ENCODE data around the gene RALY.

Gene RALY

DNA sequence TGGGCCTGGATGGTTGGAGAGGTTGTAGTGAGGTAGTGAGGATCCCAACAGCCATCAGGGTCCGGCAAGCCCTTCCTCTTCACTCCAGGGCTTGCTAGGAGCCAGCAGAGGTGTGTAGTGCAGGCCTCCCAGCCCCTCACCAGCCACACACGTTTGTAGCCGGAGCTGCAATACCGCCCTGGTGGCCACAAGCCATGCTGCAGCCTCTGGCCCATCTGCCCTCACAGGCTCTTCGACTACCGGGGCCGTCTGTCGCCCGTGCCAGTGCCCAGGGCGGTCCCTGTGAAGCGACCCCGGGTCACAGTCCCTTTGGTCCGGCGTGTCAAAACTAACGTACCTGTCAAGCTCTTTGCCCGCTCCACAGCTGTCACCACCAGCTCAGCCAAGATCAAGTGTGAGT, 81.9 kb downstream of the RALY start:
- DNase-seq (ENCODE audit: low read depth in 1 of 2, low spot score in 1 of 2), result no peak

DNA sequence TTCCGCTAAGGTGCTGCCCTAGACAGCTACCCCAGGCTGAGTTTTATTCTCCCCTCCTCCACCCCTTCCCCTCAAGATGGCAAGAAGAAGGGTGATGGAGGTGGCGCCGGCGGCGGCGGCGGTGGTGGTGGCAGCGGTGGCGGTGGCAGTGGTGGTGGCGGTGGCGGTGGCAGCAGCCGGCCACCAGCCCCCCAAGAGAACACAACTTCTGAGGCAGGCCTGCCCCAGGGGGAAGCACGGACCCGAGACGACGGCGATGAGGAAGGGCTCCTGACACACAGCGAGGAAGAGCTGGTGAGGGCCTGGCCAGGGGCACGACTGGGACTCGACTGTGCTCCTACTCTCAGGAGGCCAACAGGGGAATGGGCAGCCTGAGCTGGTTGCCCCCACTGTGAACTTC, 83.2 kb downstream of the RALY start:
- DNase-seq (ENCODE audit: low read depth in 1 of 2, low spot score in 1 of 2), result no peak

DNA sequence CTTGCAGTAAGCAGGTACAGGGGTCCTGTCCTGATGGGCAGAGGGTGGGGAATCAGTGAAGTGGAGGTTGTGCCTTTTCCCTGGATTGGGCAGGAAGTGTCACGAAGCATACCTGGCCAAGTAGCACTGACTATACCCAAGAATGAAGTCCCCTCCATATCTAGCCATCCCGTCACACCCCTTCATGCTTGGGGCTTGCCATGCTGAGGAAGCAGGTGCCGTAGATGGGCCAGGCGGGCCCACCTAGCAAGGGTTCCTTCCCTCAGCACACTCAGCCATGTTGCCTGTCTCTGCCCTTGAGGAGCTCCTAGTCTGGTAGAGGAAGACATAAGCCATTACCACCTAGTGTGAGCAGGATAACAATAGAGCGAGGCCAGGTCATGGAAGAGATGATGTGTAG, 84.8 kb downstream of the RALY start:
- no peak for DNase-seq (ENCODE audit: low read depth in 1 of 2, low spot score in 1 of 2)

DNA sequence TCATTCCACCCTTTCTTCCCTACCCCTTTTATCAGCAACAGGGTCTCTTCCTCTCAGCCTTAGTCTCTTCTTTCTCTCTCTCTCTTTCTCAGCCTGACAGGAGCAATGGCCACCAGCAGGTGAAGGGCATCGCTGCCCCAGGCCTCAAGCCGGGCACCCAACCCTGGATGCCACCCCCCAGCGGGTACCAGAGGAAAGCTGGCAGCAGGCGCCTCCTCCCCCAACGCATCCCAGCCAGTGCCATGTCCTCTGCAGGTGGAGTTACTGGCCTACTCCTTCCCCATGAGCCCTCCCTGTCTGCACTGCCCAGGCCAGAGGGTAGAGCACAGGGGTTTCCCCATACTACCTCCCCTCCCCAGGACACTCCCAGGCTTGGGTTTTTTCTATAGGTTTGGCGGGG, 86.1 kb downstream of the RALY start:
- DNase-seq (ENCODE audit: low read depth in 1 of 2, low spot score in 1 of 2), result no peak

DNA sequence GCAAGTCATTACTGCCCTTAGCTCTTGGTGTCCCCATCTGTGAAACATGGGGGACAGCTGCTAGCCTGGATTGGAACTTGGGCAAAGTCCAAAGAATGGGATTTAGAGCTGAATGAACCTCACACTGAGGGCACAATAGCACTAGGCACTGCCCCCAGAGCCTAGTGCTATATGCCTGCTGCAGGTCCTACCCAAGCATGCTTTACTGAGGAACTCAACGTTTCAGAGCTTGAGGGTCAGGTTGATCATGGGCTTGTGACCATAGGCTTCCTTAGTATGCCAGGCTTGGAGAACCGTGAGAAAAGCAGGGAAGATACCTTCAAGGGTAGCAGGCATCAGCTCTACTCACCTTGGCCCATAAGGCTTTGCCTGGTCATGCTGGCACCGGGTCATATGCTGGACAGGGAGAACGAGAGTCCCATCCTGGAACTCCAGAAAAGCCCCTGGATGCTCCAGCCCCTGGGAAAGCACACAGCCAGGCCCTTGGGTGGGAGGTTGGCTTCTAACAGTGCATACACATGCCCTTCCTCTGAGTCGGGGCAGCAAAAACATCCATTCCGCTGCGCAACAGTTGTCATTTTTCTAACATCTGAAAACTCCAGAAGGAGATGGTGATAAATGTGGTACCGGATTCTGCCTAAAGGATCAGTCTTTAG, 88.6 kb downstream of the RALY start:
- no peak for DNase-seq (ENCODE audit: low read depth in 1 of 2, low spot score in 1 of 2)

DNA sequence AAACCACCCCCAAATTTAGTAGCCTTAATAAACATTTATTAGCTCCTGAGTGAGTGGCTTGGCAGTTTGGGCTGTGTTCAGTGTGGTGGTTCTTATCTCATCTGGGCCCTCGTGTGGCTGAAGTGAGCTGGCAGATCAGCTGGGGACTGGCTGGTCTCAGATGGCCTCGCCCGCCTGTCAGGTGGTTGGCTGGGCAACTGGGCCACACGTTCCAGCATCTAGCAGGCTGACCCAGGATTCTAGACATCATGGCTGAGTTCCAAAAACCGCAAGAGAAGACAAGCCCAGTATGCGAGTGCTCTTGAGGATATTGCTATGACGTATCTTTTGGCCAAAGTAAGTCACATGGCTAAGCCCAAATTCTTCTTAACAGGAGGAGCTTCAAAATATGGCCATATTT, 89.4 kb downstream of the RALY start:
- DNase-seq (ENCODE audit: low read depth in 1 of 2, low spot score in 1 of 2), result no peak

DNA sequence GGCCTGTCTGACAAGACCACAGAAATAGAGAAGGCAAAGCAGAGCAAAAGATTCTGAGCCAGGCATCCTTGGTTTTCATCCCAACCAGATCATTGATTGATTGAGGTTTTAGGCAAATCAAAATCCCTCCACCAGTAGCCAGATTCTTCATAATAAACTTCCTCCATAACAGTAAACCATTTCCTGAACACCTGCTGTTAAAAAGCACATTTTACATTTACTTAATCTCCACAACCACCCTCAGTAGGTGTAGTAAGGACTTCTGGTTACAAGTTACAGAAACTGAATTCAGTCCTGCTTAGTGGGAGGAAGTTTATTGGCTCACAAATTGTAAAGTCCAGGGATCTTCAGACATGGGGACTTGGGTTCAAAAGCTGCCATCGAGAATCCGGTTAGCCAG, 90.1 kb downstream of the RALY start:
- DNase-seq (ENCODE audit: low read depth in 1 of 2, low spot score in 1 of 2), result no peak

DNA sequence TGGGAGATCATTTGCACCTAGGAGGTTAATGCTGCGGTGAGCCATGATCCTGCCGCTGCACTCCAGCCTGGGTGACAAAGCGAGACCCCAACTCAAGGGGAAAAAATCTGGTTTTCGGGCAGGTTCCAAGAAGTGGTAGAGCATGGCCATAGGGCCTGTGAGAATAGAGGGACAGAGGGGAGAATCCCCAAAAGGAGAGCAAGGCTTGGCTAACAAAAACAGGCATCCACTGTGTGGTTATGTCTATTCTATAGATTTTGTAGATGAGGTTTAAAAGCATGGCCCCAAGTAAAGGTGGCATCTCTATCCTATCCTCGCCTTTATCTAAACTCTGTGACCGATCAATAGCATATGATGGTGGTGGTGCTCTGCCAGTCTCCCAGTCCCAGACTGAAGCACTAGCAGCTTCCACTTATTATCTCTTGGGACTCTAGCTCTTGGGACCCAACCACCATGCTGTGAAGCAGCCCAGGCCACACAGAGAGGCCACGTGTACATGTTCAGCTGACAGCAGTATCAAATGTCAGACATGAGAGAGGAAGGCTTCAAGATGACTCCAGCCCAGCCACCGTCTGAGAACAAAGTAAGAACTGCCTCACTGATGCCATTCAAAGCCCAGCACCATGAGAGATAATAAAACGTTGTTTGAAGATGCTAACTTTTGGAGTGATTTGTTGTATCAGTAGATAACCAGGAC, 90.7 kb downstream of the RALY start:
- no peak for DNase-seq (ENCODE audit: low read depth in 1 of 2, low spot score in 1 of 2)

DNA sequence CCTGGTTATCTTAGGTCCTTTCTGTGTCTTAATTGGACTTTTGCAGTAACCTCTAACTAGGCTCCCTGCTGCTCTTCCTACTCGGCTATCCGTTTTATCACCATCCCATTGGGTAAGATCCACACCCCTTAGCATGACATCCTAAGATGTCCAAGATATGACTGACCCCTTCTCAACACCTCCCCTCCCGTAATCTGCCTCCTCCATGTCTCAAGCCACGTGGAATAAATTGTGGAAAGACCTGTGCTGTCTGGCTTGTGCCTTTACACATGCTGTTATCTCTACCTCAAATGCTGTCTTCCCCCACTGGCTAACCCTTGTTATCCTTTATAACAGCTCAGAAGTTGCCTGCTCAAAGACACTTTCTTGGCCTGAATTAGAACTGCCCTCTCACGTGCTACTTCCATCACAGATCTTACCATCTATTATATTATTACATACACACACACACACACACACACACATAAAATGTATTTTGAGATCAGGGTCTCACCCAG, 91.9 kb downstream of the RALY start:
- DNase-seq (ENCODE audit: low read depth in 1 of 2, low spot score in 1 of 2), result no peak

DNA sequence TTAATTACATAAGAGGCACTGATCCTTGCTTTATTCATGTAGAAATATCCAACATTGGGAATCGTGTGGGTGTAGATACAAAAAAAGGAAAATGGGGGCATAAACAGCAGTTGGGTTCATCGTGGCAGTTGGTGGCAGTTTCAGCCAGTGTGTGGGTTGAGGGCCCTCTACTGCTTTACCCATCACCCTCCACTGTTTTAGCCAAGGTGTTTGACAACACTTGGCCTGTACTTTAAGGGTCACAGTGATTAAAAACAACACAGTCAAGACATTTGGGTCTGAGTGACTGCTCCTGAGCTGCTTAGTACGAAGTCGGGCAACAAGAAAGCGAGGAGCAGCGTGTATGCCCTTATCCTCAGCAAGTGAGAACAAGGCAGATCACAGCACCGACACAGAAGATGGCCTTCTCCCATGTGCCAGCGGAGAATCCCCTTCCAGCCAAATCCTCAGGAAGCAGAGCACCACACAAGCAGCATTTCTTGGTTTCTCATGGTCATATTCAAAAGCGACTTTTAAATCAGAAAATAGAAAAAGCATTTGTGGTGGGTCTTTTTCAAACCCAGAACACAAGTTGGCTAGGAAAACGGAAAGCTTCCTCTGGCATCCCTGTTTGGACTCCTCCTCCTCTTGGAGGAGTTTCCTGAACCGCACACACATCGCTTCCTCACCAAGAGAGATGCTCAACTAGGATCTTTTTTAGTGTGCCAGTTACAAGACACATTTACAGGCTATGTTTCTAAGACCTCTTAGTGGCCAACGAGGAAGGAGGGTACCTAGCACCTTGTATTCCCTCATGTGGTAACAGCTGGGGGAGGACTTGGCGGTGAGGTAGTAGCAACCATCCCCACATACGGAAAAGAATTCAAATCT, 94.8 kb downstream of the RALY start:
- DNase-seq (ENCODE audit: low read depth in 1 of 2, low spot score in 1 of 2), result no peak

DNA sequence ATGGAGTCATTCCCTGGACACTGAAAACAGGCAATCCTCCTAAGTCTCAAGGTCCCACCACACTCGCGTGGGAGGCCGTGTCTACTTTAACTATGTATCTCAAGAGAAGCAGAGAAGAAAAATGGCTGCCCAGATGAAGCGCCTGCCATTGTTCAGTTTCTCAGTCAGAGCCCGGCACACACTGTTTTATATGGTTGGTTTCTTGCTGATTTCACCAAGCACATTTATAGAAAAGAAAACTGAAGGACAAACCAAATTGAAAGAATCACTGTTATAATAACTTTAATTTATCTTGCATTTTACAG, 95.4 kb downstream of the RALY start:
- no peak for DNase-seq (ENCODE audit: low read depth in 1 of 2, low spot score in 1 of 2)

DNA sequence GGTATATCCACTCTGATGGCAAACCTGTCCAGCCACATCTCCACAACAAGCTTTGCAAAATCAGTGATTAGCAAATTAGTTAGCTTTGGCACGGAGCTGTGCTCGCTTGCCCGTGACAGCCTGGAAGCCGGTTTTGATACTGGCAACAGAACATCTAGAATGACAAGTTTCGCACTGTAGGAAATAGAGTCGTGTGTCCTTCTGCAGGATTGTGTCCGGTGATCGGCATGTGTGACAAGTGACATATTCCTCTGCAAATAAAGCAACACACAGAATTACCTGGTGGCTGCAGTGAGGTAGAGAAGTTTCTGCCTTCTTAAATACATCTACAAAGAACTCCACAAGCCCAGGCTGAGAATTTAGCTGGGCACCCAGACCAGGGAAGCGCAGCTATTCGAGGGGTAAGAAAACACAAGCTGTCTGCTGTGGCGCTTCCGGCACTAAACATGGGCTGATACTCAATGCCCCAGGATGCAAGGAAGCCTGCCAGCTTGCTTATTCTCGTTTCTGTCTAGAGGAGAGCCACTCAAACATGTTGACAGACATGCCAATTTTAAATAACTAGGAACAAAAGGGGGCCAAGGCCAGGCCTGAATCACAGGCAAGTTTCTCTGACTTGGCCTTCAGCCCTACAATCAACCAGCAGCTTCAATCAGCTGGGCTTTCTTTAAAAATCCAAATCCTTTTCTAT, 96.1 kb downstream of the RALY start:
- no peak for DNase-seq (ENCODE audit: low read depth in 1 of 2, low spot score in 1 of 2)

DNA sequence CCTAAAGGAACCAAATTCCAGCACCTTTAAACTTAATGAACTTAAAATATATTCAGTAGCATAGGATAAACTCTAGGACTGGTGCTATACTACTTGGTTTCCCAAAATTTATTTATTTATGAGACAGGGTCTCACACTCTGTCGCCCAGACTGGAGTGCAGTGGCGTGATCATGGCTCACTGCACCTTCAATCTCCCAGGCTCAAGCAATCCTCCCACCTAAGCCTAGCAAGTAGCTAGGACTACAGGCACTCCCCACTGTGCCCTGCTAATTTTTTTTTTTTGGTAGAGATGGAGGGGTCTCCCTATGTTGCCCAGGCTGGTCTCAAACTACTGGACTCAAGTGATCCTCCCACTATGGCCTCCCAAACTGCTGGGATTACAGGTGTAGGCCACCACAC, 96.9 kb downstream of the RALY start:
- no peak for DNase-seq (ENCODE audit: low read depth in 1 of 2, low spot score in 1 of 2)

DNA sequence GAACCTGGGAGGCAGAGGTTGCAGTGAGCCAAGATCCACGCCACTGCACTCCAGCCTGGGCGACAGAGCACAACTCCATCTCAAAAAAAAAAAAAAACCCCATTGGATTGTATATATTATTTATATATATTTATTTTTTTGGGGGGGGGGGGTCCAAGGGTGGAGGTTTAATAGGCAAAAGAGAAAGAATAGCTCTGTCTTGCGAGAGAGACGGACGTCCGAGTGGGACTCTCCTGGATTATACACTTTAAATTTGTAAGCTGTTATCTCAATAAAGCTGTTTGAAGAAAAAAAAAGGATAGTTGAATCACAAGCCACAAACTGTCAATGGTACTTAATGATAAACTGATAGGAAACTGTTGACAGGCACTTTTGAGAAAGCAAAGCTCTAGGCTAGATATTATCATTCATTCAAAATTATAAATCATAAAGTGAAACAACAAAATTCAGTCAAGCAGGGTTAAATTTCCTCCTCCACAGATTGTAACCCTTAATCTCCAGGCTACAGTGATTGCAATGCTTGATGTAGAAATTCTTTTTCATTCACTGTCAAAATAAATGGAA, 98.0 kb downstream of the RALY start:
- no peak for DNase-seq (ENCODE audit: low read depth in 1 of 2, low spot score in 1 of 2)

DNA sequence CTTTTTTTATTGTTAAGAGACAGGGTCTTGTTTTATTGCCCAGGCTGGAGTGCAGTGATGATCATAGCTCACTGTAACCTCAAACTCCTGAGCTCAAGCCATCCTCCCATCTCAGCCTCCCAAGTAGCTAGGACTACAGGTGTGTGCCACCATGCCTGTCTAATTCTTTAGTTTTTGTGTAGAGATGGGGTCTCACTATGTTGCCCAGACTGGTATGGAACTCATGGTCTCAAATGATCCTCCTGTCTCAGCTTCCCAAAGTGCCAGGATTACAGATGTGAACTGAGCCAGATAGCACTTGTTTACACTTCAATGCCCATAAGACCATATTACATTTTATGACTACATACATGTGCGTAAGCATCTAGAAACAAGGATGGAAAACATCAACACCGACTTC, 100.2 kb downstream of the RALY start:
- no peak for DNase-seq (ENCODE audit: low read depth in 1 of 2, low spot score in 1 of 2)

DNA sequence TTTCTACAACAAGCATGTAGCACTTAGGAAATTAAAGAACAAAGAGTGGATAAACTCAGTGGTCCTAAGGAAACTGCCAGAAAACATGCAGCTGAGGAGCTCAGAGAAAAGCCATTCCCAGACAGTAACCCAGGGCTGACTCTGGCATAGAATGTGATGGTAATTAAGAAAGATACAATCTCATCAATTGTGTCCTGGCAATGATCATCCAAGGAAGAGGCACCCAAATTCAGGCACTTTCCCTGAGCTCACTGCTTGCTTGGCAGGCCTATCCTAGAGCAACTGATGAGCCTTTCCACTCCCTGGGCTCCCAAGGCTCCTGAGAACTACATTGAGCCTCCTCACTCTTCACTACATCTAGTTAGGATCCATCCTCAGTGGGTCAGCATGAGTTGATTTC, 102.1 kb downstream of the RALY start:
- no peak for DNase-seq (ENCODE audit: low read depth in 1 of 2, low spot score in 1 of 2)

DNA sequence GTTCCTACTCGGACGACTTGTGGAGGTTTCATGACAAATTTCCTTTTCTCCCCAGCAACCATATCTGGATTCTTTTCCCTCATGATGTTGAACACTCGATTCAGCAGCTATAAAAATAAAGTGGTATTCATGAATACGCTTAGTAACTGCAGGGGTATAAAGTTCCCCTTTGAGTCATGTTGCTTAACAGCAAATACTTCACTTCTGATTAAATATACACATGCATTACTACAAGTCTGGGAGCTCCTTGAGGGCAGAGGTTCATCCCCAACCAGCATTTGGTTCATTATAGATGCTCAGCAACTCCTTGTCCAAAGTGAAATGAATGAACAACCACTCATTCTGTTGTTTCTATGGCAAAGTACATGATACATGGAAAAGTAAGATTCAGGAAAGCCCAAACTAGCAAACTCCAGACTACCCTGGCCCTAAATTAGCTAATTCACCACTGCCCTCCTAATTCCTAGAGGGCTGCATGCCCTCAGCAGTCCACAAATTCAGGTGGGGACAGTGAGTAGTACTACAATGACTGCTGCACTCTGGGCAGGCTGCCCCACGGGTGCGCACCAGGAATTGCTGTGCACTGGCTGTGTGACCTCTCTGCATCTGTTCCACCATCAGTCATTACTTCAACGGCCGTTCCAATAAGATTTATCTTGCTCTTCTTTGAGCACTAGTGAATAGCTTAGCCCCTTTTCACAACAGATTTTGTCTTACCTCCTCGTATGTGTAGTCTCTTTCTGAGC, 103.2 kb downstream of the RALY start:
- no peak for DNase-seq (ENCODE audit: low read depth in 1 of 2, low spot score in 1 of 2)

DNA sequence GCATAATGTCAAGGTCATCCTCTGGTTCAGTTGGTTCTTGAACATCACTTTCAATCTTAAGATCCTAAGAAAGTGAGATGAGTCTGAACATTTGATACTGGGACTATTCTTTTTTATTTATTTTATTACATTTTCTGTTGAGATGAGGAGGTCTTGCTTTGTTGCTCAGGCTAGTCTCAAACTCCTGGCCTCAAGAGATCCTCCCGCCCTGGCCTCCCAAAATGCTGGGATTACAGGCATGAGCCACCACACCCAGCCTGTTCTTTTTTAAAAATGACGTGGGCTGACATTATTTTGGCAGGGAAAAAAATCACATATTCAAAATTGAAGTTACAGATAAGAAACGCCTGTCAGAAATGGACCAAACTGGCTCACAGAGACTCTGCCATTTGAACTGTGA, 104.9 kb downstream of the RALY start:
- DNase-seq (ENCODE audit: low read depth in 1 of 2, low spot score in 1 of 2), result no peak

DNA sequence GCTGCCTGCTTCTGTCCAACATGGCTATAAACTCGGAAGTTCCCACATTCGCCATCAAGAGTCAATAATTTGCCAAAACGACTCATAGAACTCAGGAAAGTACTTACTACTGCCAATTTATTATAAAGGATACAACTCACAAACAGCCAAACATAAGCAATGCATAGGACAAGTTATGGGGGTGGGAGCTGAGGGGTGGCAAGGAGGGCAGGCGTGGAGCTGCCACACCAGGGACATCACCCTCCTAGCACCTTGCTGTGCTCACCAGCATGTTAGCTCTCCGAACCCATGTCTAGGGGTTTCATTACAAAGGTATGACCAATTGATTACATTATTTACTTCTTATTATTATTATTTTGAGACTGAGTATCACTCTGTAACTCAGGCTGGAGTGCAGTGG, 106.0 kb downstream of the RALY start:
- no peak for DNase-seq (ENCODE audit: low read depth in 1 of 2, low spot score in 1 of 2)

DNA sequence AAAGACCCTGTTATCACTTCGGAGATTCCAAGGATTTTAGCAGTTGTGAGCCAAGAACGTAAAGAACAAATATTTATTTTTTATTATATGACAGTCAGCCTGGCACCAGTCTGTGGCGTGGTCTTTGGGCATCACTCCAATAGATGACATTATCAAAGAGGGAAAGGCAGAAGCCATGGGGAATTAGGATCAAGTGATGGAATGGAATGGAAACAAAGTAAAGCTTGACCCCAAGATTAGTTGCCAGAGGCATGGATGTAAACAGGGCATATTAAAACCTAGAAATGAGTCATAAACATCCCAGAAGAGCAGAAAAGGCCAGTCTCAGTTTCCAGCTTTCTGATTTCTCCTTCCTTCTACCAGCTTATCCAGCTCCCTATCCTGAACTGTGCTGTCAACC, 106.9 kb downstream of the RALY start:
- no peak for DNase-seq (ENCODE audit: low read depth in 1 of 2, low spot score in 1 of 2)

DNA sequence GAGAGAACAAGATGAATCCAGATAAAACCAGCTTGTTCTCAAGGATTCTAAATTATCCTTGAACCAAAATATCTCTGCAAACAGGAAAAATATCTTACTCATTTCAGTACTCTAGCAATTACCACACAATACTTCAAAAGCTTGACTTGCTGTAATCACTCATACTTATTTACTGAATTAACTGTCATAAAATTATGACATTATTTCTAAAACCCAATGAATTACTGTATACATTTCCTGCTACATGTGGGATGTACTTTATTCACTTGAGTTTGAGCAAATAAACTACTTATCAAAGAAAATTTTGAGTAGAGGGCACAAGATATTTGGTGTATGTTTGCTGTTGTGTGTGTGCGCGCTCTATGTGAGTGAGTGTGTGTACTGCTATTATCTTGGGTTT, 108.6 kb downstream of the RALY start:
- no peak for DNase-seq (ENCODE audit: low read depth in 1 of 2, low spot score in 1 of 2)
